Muscle layer of duodenum (tissue), 2 donors: ENCODE data around the gene SERPINA5.

Experiments
- H3K27ac ChIP-seq: one replicate; pipeline ENCODE4 v1.7.0; 2013; ENCODE audit warnings: mild to moderate bottlenecking, low read length
- H3K27me3 ChIP-seq: one replicate; pipeline ENCODE4 v1.7.0; 2013; ENCODE audit warnings: low read depth, mild to moderate bottlenecking, control low read depth, low read length
- H3K36me3 ChIP-seq, 2 donors: one replicate each; pipeline ENCODE4 v1.7.0; 2013; ENCODE audit warnings: low read length in 2 of 2, control low read depth in 1 of 2, mild to moderate bottlenecking in 1 of 2; ENCODE audit not compliant: insufficient read depth in 2 of 2, control insufficient read depth in 1 of 2
- H3K4me1 ChIP-seq, 2 donors: one replicate each; pipeline ENCODE4 v1.7.0; 2013; ENCODE audit warnings: low read length in 2 of 2, mild to moderate bottlenecking in 2 of 2, control low read depth in 1 of 2, moderate library complexity in 1 of 2; ENCODE audit not compliant: insufficient read depth in 2 of 2, control insufficient read depth in 1 of 2
- H3K4me3 ChIP-seq, 2 donors: one replicate each; pipeline ENCODE4 v1.7.0; 2013; ENCODE audit warnings: low read length in 2 of 2, low read depth in 1 of 2, mild to moderate bottlenecking in 1 of 2
- H3K9me3 ChIP-seq, 2 donors: one replicate each; pipeline ENCODE4 v1.7.0; 2013; ENCODE audit warnings: low read length in 2 of 2, control low read depth in 1 of 2, mild to moderate bottlenecking in 1 of 2; ENCODE audit not compliant: control insufficient read depth in 1 of 2
- donor health status: healthy.

The SERPINA5 gene, protein sequence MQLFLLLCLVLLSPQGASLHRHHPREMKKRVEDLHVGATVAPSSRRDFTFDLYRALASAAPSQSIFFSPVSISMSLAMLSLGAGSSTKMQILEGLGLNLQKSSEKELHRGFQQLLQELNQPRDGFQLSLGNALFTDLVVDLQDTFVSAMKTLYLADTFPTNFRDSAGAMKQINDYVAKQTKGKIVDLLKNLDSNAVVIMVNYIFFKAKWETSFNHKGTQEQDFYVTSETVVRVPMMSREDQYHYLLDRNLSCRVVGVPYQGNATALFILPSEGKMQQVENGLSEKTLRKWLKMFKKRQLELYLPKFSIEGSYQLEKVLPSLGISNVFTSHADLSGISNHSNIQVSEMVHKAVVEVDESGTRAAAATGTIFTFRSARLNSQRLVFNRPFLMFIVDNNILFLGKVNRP

DNA sequence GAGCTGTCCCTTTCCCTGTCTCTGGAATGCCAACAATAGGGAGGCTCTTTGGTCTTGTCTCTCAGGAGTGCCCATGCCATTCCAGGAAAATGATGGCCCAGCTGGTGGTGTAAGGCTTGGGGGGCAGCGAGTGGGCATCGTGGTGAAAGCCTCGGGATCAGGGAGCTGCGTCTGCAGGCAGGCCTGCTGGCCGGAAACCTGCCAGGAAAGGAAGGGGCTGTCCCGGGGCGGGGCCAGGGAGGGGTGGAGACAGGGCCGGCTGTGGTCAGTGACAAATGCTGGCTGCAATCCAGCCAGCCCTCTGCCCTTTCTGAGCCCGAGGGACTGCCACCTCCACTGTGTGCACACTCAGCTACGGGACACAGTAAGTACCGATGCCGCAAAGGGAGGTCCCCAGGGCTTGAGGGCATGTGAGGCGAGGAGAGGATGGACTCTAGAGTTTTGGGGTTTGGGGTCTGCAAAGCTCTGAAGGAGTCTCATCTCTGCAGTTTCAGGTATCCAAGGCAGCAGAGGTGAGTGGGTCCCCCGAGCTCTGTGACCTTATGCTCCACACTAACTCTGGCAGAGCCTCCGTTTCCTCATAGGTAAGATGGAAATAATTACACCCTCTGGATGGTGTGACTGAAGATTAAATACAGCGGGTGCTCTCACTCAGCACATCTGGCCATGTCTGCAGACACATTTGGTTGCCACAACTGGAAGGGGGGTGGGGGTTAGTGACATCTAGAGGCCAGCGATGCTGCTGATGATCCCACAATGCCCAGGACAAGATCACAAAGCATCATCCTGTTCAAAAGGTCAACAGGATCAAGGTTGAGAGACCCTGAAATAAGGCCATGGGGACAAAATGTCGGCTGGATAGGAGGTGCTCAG lies at the start of gene SERPINA5:
SERPINA5 (plus strand) TSS at position 300 of the 873 bp plus-strand sequence. CDS start 5,937 bp downstream, outside the sequence.
- H3K4me1 ChIP-seq: peaks cover 0 to 8% of the 10 kb centered on the region in 2 donors
- H3K27ac ChIP-seq: no peak within 1 kb of the TSS

DNA sequence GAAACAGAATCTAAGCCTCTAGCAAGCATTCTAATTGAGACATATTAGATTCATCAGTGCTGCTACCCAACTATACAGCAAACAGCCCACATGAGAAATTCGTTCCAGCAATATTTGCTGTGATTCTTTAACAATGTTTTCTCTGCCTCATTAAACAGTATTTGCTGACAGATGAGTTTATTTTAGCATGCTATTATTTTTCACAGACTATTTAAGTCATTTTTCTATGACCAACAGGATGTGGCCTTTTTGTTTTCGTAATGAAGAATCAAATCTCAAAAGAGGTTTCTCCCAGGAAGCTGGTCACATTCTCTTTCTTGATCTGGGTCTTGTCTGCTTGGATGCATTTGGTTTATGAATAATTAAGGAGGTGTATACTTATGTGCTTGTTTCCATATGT lies 48.8 kb upstream of the SERPINA5 start:
- Histone ChIP-seq H3K4me1 (no peaks in the 10 kb centered on the region), H3K36me3 (no peaks in the 10 kb centered on the region), H3K4me3 (no peak overlapping the region), H3K27ac (no peak overlapping the region), H3K27me3 (no peaks in the 10 kb centered on the region), H3K9me3 (no peaks in the 10 kb centered on the region)

More for the DNA sequence above, at the start of gene SERPINA5:
- no peaks in the 10 kb centered on the region for H3K9me3 ChIP-seq
- no peak within 1 kb of the TSS for H3K4me3 ChIP-seq
- H3K27me3 ChIP-seq: no peaks in the 10 kb centered on the region
- H3K36me3 ChIP-seq: no peaks in the 10 kb centered on the region

DNA sequence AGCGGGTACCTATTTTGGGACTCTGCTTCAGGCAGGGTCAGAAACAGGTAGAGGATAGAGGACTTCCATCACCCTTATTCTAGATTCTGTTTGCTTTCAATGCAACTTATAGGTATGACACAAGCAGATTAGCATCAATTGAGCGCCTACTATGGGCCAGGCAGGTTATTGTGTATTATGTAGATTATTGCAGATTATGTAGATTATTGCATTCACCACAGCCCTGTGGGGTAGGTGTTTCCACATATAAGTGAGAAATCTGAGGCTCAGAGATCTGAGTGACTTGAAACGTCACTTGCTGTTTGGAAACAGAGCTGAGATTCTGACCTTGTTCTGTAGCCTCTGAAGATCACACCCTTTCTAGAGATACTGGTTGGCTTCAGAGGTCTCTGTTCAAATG lies 45.7 kb upstream of the SERPINA5 start:
- Histone ChIP-seq H3K27ac (no peak overlapping the region), H3K36me3 (no peaks in the 10 kb centered on the region), H3K4me1 (no peaks in the 10 kb centered on the region), H3K4me3 (no peak overlapping the region), H3K9me3 (no peaks in the 10 kb centered on the region), H3K27me3 (no peaks in the 10 kb centered on the region)

DNA sequence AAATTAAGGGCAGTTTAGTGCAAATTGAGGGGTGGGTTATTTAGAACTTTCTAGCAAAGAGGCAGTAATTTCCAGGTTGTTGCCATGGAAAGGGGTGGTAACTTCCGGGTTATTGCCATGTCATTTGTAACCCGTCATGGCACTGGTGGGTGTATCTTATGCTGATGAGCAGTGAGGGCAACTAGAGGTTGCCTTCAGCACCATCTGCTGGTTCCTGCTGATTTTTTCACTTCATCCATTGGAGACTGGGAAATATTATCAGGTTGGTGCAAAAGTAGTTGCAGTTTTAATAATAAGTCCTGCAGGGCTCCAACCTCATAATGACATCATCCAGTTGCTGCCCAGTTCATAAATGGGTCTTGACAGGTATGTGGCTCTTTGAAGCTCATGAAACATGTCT lies 44.4 kb upstream of the SERPINA5 start:
- no peaks in the 10 kb centered on the region for H3K9me3 ChIP-seq
- H3K36me3 ChIP-seq: no peaks in the 10 kb centered on the region
- H3K4me1 ChIP-seq: no peaks in the 10 kb centered on the region
- H3K27me3 ChIP-seq: no peaks in the 10 kb centered on the region
- no peak overlapping the region for H3K4me3 ChIP-seq
- no peak overlapping the region for H3K27ac ChIP-seq

DNA sequence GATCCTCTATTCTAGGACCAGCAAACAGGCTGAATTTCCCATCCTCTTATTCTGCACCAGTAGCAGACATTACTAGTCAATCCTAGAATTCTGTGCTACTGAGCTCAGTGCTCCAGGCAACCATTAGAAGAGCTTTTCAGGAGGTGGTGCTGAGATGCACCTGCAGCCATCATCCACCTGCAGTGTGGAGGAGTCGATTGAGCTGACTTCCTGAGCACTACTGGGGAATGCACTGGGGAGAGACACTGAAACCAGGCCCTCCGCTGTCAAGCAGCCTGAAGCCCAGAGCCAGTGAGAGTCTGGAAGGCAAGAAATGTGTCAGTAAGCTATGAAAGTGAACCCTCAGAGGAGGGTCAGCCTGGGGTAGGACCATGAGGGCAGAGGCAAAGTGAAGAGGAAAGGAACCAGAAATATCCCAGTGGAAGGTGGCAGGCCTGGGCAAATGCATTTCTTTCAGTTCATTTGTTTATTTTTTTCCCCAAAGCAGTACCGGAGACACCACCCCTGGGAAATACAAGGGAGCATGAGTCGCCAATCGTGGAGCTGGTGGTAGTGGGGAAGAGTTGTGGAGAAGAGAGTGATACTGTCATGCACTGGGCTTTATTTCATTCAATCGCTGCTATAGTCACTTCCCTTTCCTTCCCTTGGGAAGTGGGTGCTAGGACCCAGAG lies 43.0 kb upstream of the SERPINA5 start:
- H3K27ac ChIP-seq: no peak overlapping the region
- H3K9me3 ChIP-seq: no peaks in the 10 kb centered on the region
- H3K27me3 ChIP-seq: no peaks in the 10 kb centered on the region
- no peaks in the 10 kb centered on the region for H3K36me3 ChIP-seq
- H3K4me3 ChIP-seq: no peak overlapping the region
- H3K4me1 ChIP-seq: no peaks in the 10 kb centered on the region

DNA sequence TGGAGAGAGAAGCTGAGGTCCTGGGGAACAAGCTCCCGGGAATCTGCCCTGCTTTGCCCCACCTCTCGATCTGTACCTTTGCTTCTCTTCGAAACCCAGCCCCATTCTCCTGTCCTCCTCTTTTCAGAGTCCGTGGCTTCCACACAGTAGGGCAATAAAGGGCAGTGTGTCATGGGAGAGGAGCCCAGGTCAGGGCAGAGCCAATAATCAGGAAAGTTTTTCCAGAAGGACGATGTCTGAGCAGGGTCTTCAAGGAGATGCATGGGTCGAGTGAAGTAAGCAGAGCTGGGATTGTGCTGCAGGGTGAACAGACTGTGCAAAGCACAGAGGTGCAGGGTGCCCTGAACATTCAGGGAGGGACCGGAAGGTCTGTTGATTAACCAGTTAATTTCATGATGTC lies 42.0 kb upstream of the SERPINA5 start:
- Histone ChIP-seq H3K4me1 (no peaks in the 10 kb centered on the region), H3K27ac (no peak overlapping the region), H3K4me3 (no peak overlapping the region), H3K36me3 (no peaks in the 10 kb centered on the region), H3K9me3 (no peaks in the 10 kb centered on the region), H3K27me3 (no peaks in the 10 kb centered on the region)

DNA sequence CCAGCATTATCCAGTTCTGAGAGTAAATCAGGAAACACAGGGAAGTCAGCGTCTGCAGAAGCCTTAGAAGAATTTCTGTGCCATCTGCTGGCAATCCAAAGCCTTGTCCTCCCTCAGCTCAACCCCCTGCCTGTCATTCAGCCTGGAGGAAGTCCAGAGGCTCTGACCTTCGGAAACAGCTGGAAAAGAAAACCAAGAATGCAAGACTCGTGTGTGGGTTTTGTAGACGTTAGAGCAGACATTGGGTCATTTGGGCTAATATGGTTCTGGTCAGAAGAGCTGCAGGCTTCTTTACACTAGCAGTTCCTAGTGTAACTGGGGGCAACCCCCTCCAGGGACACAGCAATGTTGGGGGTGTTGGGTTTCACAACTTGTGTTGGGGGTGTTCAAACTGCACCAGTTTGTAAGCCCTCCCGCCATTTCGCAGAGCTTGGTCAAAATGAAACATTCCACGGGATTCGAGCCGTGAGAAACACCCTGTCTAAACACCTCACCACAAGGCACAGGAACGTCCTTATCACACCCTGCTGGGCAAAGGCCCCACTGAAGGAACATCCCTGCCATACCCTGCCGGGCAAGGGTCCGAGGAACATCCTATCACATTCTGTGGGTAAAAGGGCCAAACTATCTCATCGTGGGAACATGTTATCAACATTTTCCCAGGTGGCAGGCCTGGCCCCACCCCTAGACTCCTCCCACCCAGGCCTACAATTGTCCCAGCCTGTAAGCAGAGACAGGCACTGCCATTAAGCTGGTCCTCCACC lies 41.0 kb upstream of the SERPINA5 start:
- Histone ChIP-seq H3K27ac (no peak overlapping the region), H3K9me3 (no peaks in the 10 kb centered on the region), H3K27me3 (no peaks in the 10 kb centered on the region)

DNA sequence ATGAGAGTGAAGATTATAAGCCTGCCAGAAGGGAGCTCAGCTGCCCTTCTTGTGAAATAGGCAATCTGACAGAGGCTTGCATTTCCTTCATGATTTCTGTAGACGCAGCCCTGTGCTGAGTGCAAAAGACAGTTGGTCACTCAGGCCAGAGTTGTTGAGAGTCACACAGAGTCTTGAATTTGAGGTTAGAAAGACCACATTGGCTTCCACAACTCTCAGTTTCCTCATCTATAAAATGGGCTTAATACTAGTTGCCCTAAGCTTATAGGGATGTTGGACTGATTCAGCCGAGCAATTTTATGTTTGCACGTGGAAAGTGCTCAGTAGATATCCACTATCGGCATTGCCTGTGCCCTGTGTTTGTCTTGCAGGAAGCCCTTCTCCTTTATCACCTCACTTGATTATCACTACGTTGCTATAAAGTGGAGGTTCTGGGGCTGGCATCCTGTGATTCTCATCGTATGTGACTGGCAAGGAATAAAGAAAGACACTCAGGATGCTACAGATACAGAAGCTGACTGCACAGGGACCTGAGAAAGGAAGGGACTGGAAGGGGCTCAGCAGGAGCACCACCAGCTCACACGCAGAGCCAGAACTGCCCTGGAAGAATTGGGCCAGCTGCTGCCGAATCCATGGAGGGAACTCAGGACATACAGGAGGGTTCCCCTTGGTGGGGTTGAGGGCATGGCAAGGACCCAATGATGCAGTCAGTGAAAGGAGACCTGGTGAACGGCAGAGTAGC lies 39.8 kb upstream of the SERPINA5 start:
- Histone ChIP-seq H3K27ac (no peak overlapping the region), H3K36me3 (no peaks in the 10 kb centered on the region), H3K27me3 (no peaks in the 10 kb centered on the region), H3K4me1 (no peaks in the 10 kb centered on the region), H3K9me3 (peaks cover 0 to 5% of the 10 kb centered on the region in 2 donors), H3K4me3 (no peak overlapping the region)

More for the DNA sequence above, 41.0 kb upstream of the SERPINA5 start:
- H3K4me3 ChIP-seq: no peak overlapping the region
- H3K4me1 ChIP-seq: no peaks in the 10 kb centered on the region
- H3K36me3 ChIP-seq: no peaks in the 10 kb centered on the region

DNA sequence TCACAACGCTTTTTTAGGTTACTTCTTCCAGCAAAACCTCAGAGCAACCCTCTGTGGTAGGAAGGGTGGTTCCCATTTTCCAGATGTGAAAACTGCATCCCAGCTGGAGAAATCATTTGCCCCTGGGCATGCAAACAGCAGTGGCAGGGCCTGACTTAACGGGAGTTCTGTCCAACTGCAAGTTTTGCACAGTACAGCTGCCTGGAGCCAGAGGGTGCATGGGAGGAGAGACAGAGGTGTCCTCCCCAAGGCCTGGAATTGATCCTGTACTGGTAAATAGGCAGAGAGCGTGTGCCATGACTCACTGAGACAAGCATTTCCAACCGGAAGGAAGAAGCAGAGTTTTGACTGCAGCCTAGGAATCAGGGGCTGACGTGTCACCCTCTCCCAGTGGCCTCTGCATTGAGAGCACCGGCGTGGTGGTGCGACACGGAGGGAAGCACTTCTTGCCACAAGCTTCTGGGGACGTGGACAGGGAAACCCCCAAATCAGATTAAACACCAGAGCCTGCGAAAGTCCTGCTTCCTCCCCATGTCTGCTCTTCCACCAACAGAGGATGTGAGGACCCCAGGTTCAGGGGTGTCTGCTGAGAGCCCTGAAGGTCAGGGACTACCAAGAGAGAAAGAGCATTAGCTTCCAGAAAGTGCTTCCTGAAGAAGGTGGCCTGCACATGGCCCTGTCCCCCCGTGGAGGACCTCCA lies 39.0 kb upstream of the SERPINA5 start:
- Histone ChIP-seq H3K27ac (no peak overlapping the region), H3K4me3 (no peak overlapping the region), H3K4me1 (no peaks in the 10 kb centered on the region), H3K36me3 (no peaks in the 10 kb centered on the region), H3K9me3 (peaks cover 0 to 9% of the 10 kb centered on the region in 2 donors), H3K27me3 (no peaks in the 10 kb centered on the region)
